C4-2B (cell line): ENCODE measurements around the gene SLC35G1.

Experiments
- H3K27ac ChIP-seq: fragments of 450-650 bp; 2 replicates; pipeline ENCODE4 v1.5.1; 2017
- ZFX ChIP-seq: fragments of 450-650 bp; IDR thresholded peaks from 2 replicates; pipeline ENCODE4 v1.6.1; 2017
- TF ChIP-seq, protein P1 (sequence below): fragments of 450-650 bp; conservative IDR thresholded peaks from 2 replicates; pipeline ENCODE4 v1.5.1; 2017; ENCODE audit warnings: mild to moderate bottlenecking

Gene SLC35G1

DNA sequence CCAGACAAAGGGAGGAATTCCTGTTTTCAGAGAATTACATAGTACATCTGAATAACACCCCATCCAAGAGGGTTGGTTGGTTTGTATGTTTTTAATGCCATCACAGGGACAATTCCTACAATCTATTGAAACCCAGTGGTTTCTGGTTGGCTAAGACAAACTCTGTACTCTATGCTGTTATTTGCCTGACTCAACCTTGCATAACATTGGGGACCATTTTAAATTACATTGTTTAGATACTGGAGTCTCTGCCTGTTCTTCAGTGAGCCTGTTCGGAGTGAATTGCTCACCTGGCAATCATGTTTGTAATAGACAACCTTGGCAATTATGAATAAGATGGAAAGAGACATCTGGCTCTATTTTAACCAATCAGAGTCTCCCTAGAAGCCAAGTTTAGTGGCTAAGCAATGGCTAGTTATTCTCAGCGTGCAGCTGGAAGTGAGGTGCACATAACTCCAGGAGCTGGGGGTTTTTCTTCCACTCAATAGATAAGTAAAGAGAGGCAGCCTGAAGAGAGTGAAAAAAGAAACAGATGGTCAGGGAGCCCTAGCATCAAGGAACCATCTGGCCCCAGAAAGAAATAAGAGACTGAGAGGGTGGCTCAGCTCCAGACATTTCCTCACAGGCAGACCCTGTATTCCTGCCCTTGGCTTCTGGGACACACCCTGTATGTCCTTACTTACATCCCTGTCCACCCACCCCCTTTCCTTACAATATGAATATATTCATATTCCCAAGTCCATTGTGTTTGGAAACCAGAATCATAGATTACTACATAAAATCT, 21.2 kb upstream of the SLC35G1 start:
- no peak overlapping the region for H3K27ac ChIP-seq
- TF ChIP-seq, protein P1, sequence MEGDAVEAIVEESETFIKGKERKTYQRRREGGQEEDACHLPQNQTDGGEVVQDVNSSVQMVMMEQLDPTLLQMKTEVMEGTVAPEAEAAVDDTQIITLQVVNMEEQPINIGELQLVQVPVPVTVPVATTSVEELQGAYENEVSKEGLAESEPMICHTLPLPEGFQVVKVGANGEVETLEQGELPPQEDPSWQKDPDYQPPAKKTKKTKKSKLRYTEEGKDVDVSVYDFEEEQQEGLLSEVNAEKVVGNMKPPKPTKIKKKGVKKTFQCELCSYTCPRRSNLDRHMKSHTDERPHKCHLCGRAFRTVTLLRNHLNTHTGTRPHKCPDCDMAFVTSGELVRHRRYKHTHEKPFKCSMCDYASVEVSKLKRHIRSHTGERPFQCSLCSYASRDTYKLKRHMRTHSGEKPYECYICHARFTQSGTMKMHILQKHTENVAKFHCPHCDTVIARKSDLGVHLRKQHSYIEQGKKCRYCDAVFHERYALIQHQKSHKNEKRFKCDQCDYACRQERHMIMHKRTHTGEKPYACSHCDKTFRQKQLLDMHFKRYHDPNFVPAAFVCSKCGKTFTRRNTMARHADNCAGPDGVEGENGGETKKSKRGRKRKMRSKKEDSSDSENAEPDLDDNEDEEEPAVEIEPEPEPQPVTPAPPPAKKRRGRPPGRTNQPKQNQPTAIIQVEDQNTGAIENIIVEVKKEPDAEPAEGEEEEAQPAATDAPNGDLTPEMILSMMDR, result no peak
- TF ChIP-seq ZFX, result no peak

DNA sequence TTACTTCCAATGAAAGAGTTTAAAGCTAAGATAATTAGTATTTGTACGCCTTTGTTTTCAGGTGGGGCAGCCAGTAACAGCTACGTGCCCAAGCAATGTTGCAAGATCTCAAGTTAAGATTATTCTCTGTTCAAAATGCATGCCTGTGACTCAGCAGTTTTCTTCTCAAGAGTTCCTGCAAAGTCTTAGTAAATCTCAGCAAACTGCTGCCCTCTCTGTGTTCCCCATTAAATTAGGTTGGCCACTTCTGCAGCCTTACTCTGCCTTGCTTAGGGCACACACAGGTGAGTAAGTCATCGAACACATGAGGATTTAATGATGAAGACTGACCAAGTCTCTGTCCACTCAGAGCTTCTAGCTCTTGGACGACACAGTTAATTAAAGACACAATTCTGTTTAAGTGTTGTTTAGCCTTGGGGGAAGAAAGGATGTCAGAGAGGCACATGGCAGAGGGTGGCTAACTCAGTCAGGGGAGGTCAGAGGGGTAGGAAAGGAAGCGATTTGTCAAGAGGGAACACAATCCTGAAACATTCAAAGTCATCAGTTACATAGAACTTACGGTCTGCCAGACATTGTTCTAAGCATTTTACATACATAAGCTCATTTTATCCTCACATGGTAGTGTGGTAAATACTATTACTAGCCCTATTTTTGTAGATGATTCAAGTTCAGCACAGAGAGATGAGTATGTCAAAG, 20.2 kb upstream of the SLC35G1 start:
- no peak for TF ChIP-seq ZFX
- TF ChIP-seq, protein P1, result no peak

DNA sequence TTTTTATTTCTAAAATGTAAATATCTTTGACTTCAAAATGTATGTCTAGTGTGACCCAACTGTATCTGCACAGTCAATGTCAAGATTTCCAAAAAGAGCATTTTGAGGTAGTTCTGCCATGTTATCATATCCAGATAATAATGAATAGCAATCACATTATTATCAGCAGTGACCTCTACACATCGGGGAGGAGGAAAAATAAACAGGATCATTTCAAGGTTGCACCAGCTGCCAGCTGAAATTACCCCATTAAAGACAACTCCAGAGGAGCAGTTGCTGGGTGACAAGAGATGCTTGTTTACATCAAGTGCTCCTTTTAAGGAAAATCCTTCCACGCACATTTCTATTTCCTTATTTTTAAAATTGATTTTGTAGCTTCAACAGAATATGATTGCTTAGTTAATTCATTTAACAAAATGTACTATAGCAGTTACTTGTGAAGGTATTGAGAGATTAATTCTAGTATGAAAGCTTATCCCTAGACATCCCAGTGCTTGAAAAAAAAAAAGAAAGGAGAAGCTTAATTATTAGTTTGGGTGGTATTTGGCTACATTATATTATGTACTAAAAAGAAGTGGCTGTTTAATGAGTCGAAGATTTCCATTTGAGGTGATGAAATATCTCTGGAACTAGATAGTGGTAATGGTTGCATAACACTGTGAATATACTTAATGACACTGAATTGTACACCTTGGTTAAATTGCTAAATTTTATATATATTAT, 19.3 kb upstream of the SLC35G1 start:
- no peak for TF ChIP-seq ZFX
- TF ChIP-seq, protein P1, result no peak
- H3K27ac ChIP-seq, result no peak overlapping the region

More for the DNA sequence above, 20.2 kb upstream of the SLC35G1 start:
- H3K27ac ChIP-seq, result no peak overlapping the region

DNA sequence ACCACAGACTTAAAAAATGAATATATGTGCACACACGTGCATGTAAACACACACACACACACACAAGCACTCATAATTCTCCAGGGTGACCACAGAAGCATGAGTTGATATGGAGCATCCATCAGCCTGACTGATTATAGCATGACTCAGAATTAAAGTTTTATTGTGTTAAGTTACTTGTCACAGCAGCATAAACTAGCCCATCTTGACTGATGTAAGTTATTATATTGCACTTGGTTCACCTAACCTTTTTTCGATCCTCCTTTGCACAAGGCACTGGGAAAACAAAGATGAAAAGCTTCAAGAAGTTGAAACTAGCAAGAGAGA, 18.8 kb upstream of the SLC35G1 start:
- H3K27ac ChIP-seq, result no peak overlapping the region
- TF ChIP-seq ZFX, result no peak
- TF ChIP-seq, protein P1, result no peak

DNA sequence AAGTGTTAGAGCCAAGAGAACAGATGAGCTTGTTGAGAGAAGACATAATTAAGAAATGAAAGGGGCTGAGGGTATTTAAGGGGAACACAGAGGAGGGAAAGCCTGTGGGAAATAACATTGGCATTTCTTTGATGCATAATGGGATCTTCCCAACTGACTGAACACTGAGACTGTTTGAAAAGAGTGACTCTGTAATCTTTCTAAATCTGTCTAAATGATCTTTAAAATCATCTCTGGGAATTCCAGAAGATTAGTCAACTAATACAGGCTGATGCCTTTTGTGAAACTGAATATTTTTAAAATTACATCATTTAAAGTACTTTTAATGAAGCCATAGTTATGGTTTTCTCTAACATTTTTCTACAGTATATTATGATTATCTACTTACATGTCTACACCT, 17.4 kb upstream of the SLC35G1 start:
- H3K27ac ChIP-seq, result no peak overlapping the region
- TF ChIP-seq, protein P1, result no peak
- TF ChIP-seq ZFX, result no peak

DNA sequence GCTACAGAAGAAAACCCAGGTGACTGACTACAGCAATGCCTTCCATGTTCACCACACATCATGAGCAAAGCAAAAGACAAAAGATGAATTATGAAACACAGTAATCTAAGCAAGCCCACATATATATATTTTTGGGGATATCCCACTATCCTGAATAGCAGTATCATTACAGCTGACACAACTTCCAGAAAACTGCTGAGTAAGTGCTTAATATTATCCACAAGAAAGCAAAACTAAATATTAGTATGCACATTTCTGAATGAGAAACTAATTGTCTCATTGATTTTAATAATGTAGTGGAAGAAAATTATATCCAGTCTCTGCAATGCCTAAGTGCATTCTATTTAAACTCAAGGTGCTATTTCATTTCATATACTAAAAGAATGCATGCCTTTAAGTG, 14.5 kb upstream of the SLC35G1 start:
- TF ChIP-seq, protein P1, result no peak
- no peak for TF ChIP-seq ZFX
- no peak overlapping the region for H3K27ac ChIP-seq
